ENCODE data around the gene TRMT61A.

DNA sequence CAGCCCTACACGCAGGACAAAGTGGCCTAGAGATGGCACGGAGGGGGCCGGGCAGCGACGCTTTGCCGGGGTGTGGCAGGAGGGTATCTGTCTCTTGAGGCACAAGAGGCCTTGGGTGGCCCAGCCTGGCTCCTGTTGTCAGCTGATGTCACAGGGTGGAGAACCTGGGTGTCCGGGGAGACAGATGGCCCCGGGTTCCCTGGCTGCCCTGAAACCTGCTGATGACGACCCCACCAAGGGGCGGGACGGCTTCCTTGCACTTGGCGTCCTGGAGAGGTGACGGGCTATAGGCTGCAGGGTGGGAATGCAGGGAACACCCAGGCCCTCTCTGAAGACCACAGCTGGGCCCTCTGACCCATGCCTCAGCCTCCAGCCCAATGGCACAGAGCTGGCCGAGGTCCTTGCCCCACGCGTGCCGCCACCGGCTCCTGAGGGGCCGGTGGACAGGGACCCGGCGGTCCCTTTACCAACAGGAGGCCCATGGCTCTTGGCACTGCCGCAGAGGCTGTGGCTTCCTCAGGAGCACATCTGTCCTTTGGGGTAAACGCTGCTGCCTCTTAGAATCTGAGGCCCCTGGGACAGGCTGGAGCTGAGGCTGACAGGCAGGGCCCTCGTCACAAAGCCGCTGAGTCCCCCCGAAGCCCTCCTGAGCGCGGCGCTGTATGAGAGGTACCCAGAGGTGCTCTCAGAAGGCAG, 16.4 kb downstream of the TRMT61A start:
- TF ChIP-seq, protein P1, sequence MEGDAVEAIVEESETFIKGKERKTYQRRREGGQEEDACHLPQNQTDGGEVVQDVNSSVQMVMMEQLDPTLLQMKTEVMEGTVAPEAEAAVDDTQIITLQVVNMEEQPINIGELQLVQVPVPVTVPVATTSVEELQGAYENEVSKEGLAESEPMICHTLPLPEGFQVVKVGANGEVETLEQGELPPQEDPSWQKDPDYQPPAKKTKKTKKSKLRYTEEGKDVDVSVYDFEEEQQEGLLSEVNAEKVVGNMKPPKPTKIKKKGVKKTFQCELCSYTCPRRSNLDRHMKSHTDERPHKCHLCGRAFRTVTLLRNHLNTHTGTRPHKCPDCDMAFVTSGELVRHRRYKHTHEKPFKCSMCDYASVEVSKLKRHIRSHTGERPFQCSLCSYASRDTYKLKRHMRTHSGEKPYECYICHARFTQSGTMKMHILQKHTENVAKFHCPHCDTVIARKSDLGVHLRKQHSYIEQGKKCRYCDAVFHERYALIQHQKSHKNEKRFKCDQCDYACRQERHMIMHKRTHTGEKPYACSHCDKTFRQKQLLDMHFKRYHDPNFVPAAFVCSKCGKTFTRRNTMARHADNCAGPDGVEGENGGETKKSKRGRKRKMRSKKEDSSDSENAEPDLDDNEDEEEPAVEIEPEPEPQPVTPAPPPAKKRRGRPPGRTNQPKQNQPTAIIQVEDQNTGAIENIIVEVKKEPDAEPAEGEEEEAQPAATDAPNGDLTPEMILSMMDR (IDR thresholded peaks at IDR 0.05): no peak
- TF ChIP-seq POLR2A (IDR thresholded peaks at IDR 0.05): no peak

All from prostate gland (tissue), 2 donors.